HepG2 (cell line): ENCODE data around the gene HDAC4. TPM values are rescaled to one million over a fixed set of nuclear protein-coding genes. Genes with fewer than 3 reads are reported as not detected.

Experiments used
- ELF3 ChIP-seq: IDR thresholded peaks from 2 replicates; pipeline ENCODE4 v1.6.1; 2016; ENCODE audit warnings: missing genetic modification reagents, missing compliant biosample characterization
- FOSL2 ChIP-seq: sonication (generic); formaldehyde crosslinking; IDR thresholded peaks from 2 replicates; pipeline ENCODE4 v1.4.0; 2020; ENCODE audit warnings: missing genetic modification reagents
- HNF4A ChIP-seq: sonication (generic); formaldehyde crosslinking; IDR thresholded peaks from 2 replicates; pipeline ENCODE4 v1.4.0; 2020; ENCODE audit warnings: missing genetic modification reagents
- HOXD1 ChIP-seq: sonication (generic); formaldehyde crosslinking; IDR thresholded peaks from 2 replicates; pipeline ENCODE4 v1.5.0; 2020; ENCODE audit warnings: missing genetic modification reagents
- NR2C2 ChIP-seq: sonication (generic); formaldehyde crosslinking; IDR thresholded peaks from 2 replicates; pipeline ENCODE4 v1.4.0; 2020; ENCODE audit warnings: missing genetic modification reagents, mild to moderate bottlenecking, moderate library complexity, borderline replicate concordance
- NR2F6 ChIP-seq, 2 experiments: IDR thresholded peaks; 2 replicates each; pipeline ENCODE4 v1.6.1; 2016; ENCODE audit warnings: antibody characterized with exemption in 1 of 2, mild to moderate bottlenecking in 1 of 2
- PHF8 ChIP-seq: sonication (generic); formaldehyde crosslinking; IDR thresholded peaks from 2 replicates; pipeline ENCODE4 v1.5.0; 2020; ENCODE audit warnings: missing genetic modification reagents
- RARA ChIP-seq: IDR thresholded peaks from 2 replicates; pipeline ENCODE4 v1.6.1; 2016; ENCODE audit warnings: missing genetic modification reagents, missing compliant biosample characterization
- ZFY ChIP-seq: sonication (generic); formaldehyde crosslinking; IDR thresholded peaks from 2 replicates; pipeline ENCODE4 v1.4.0; 2020; ENCODE audit warnings: missing genetic modification reagents
- ZNF331 ChIP-seq: sonication (generic); formaldehyde crosslinking; IDR thresholded peaks from 2 replicates; pipeline ENCODE4 v1.4.0; 2020; ENCODE audit warnings: missing genetic modification reagents
- ZNF333 ChIP-seq: sonication (generic); formaldehyde crosslinking; IDR thresholded peaks from 2 replicates; pipeline ENCODE4 v1.4.0; 2020; ENCODE audit warnings: mild to moderate bottlenecking, missing genetic modification reagents, borderline replicate concordance
- ZNF670 ChIP-seq: sonication (generic); formaldehyde crosslinking; IDR thresholded peaks from 2 replicates; pipeline ENCODE4 v1.8.0; 2022; ENCODE audit warnings: mild to moderate bottlenecking, missing genetic modification reagents, borderline replicate concordance
- polyA plus RNA-seq, 8 experiments: library from polyadenylated mRNA; depleted of rRNA in 3 of 8; stranded (reverse) in 7 of 8; unstranded in 1 of 8; fragments of >200 nt; fragmentation: Illumina TruSeq in 4 of 8; extraction: Trizol in 4 of 8; gene quantifications; 2 replicates each; pipeline versions ENCODE4 v1.2.1 to v1.2.3, GENCODE V29; 2011 to 2016; ENCODE audit warnings: low read depth in 4 of 8, missing spikeins in 1 of 8, mixed read lengths in 1 of 8; ENCODE audit not compliant: insufficient read depth in 1 of 8
- total RNA-seq, 5 experiments: library from RNA; depleted of rRNA; stranded (reverse); fragments of >200 nt; fragmentation: Illumina TruSeq; extraction: Trizol; gene quantifications; 2 replicates each; pipeline ENCODE4 v1.2.3, GENCODE V29; 2016; ENCODE audit warnings: low read depth in 1 of 5
- TF ChIP-seq, protein P1 (sequence below): IDR thresholded peaks from 2 replicates; pipeline ENCODE4 v1.6.1; 2016; ENCODE audit warnings: missing compliant biosample characterization, missing genetic modification reagents, borderline replicate concordance
- TF ChIP-seq, protein P2 (sequence below): sonication (generic); formaldehyde crosslinking; IDR thresholded peaks from 2 replicates; pipeline ENCODE4 v1.5.1; 2020; ENCODE audit warnings: mild to moderate bottlenecking, missing genetic modification reagents, moderate library complexity
- TF ChIP-seq, protein P3 (sequence below): sonication (generic); formaldehyde crosslinking; IDR thresholded peaks from 2 replicates; pipeline ENCODE4 v1.8.1; 2022; ENCODE audit warnings: mild to moderate bottlenecking, missing genetic modification reagents
- TF ChIP-seq, protein P4 (sequence below): IDR thresholded peaks from 2 replicates; pipeline ENCODE4 v1.6.1; 2016; ENCODE audit warnings: low read depth, missing genetic modification reagents, missing compliant biosample characterization

HDAC4 gene
- total and polyA plus RNA-seq, 2 of the 13 experiments (the other 11 are each of a cell fraction or from before 2014, with no cell fraction given), result 10.1 to 11.5 TPM

DNA sequence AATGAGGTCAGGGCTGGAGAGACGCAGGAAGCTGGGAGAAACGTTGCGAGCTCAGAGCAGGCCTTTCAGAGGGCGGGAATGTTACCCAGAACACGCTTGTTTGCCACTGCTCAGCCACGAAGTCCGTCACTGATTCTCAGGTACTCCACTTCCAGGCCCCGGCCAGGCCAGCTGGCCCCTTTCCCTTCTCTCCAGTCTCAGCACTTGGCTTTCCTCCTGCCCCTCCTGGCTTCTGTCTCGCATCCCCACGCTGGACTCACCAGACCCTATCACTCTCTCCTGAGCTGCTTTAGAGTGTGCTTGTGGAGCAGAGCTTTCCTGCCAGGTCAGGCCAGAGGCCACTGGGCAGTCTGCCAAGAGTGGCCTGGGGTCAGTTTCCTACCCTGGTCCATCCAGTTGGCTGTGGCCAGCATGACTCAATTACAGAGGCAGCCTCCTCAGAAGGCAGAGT, 401.5 kb downstream of the HDAC4 start (continued):
- TF ChIP-seq ZNF670, result 0 out of 2 replicates have a peak, but pooled peaks have one; percentile 47
- TF ChIP-seq HNF4A (CRISPR knock-in tag), result peak; percentile 57
- peak; percentile 71 for TF ChIP-seq NR2F6 (IDR thresholded peaks at IDR 0.05)
- TF ChIP-seq NR2F6 (CRISPR knock-in tag; IDR thresholded peaks at IDR 0.05), result peak; percentile 82
- TF ChIP-seq, protein P1, sequence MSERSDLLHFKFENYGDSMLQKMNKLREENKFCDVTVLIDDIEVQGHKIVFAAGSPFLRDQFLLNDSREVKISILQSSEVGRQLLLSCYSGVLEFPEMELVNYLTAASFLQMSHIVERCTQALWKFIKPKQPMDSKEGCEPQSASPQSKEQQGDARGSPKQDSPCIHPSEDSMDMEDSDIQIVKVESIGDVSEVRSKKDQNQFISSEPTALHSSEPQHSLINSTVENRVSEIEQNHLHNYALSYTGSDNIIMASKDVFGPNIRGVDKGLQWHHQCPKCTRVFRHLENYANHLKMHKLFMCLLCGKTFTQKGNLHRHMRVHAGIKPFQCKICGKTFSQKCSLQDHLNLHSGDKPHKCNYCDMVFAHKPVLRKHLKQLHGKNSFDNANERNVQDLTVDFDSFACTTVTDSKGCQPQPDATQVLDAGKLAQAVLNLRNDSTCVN (CRISPR knock-in tag), result no peak
- TF ChIP-seq, protein P2, sequence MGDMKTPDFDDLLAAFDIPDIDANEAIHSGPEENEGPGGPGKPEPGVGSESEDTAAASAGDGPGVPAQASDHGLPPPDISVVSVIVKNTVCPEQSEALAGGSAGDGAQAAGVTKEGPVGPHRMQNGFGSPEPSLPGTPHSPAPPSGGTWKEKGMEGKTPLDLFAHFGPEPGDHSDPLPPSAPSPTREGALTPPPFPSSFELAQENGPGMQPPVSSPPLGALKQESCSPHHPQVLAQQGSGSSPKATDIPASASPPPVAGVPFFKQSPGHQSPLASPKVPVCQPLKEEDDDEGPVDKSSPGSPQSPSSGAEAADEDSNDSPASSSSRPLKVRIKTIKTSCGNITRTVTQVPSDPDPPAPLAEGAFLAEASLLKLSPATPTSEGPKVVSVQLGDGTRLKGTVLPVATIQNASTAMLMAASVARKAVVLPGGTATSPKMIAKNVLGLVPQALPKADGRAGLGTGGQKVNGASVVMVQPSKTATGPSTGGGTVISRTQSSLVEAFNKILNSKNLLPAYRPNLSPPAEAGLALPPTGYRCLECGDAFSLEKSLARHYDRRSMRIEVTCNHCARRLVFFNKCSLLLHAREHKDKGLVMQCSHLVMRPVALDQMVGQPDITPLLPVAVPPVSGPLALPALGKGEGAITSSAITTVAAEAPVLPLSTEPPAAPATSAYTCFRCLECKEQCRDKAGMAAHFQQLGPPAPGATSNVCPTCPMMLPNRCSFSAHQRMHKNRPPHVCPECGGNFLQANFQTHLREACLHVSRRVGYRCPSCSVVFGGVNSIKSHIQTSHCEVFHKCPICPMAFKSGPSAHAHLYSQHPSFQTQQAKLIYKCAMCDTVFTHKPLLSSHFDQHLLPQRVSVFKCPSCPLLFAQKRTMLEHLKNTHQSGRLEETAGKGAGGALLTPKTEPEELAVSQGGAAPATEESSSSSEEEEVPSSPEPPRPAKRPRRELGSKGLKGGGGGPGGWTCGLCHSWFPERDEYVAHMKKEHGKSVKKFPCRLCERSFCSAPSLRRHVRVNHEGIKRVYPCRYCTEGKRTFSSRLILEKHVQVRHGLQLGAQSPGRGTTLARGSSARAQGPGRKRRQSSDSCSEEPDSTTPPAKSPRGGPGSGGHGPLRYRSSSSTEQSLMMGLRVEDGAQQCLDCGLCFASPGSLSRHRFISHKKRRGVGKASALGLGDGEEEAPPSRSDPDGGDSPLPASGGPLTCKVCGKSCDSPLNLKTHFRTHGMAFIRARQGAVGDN, result peak; percentile 65
- 0 out of 2 replicates have a peak, but pooled peaks have one; percentile 27 for TF ChIP-seq FOSL2 (CRISPR knock-in tag)
- 0 out of 2 replicates have a peak, but pooled peaks have one; percentile 23 for TF ChIP-seq PHF8 (CRISPR knock-in tag)
- peak; percentile 24; the same call in 1 of the 2 replicates for TF ChIP-seq ZFY (CRISPR knock-in tag)
- 0 out of 2 replicates have a peak, but pooled peaks have one; percentile 22 for TF ChIP-seq ELF3
- peak; percentile 30; the same call in 1 of the 2 replicates for TF ChIP-seq RARA (CRISPR knock-in tag)
- TF ChIP-seq, protein P3, sequence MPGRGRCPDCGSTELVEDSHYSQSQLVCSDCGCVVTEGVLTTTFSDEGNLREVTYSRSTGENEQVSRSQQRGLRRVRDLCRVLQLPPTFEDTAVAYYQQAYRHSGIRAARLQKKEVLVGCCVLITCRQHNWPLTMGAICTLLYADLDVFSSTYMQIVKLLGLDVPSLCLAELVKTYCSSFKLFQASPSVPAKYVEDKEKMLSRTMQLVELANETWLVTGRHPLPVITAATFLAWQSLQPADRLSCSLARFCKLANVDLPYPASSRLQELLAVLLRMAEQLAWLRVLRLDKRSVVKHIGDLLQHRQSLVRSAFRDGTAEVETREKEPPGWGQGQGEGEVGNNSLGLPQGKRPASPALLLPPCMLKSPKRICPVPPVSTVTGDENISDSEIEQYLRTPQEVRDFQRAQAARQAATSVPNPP (CRISPR knock-in tag), result no peak
- peak; percentile 89 for TF ChIP-seq ZNF333 (CRISPR knock-in tag)
- TF ChIP-seq HOXD1 (CRISPR knock-in tag), result no peak
- peak; percentile 36; the same call in 1 of the 2 replicates for TF ChIP-seq ZNF331 (CRISPR knock-in tag)
- TF ChIP-seq NR2C2 (CRISPR knock-in tag), result 0 out of 2 replicates have a peak, but pooled peaks have one; percentile 26
- TF ChIP-seq, protein P4, sequence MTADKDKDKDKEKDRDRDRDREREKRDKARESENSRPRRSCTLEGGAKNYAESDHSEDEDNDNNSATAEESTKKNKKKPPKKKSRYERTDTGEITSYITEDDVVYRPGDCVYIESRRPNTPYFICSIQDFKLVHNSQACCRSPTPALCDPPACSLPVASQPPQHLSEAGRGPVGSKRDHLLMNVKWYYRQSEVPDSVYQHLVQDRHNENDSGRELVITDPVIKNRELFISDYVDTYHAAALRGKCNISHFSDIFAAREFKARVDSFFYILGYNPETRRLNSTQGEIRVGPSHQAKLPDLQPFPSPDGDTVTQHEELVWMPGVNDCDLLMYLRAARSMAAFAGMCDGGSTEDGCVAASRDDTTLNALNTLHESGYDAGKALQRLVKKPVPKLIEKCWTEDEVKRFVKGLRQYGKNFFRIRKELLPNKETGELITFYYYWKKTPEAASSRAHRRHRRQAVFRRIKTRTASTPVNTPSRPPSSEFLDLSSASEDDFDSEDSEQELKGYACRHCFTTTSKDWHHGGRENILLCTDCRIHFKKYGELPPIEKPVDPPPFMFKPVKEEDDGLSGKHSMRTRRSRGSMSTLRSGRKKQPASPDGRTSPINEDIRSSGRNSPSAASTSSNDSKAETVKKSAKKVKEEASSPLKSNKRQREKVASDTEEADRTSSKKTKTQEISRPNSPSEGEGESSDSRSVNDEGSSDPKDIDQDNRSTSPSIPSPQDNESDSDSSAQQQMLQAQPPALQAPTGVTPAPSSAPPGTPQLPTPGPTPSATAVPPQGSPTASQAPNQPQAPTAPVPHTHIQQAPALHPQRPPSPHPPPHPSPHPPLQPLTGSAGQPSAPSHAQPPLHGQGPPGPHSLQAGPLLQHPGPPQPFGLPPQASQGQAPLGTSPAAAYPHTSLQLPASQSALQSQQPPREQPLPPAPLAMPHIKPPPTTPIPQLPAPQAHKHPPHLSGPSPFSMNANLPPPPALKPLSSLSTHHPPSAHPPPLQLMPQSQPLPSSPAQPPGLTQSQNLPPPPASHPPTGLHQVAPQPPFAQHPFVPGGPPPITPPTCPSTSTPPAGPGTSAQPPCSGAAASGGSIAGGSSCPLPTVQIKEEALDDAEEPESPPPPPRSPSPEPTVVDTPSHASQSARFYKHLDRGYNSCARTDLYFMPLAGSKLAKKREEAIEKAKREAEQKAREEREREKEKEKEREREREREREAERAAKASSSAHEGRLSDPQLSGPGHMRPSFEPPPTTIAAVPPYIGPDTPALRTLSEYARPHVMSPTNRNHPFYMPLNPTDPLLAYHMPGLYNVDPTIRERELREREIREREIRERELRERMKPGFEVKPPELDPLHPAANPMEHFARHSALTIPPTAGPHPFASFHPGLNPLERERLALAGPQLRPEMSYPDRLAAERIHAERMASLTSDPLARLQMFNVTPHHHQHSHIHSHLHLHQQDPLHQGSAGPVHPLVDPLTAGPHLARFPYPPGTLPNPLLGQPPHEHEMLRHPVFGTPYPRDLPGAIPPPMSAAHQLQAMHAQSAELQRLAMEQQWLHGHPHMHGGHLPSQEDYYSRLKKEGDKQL (CRISPR knock-in tag), result no peak
